Fibroblast of peridontal ligament (primary cell): ENCODE results near the gene ASB5.
A peak's percentile ranks its signal among the peaks of the same experiment; 100 is the strongest.

ENCODE experiments used
- DNase-seq: peaks from one replicate; pipeline ENCODE4 v3.0.0-alpha.2; 2010; ENCODE audit errors: extremely low read depth

Gene ASB5

GRCh38 chr4:176277162-176277904 lies 8.3 kb upstream of the ASB5 start:
- DNase-seq: peak; percentile 82

GRCh38 chr4:176276710-176277109 lies 7.7 kb upstream of the ASB5 start:
- no peak for DNase-seq

GRCh38 chr4:176274441-176274840 lies 5.4 kb upstream of the ASB5 start:
- DNase-seq: peak; percentile 84

GRCh38 chr4:176273736-176274135 lies 4.7 kb upstream of the ASB5 start:
- peak; percentile 49 for DNase-seq

GRCh38 chr4:176272799-176273198 lies 3.8 kb upstream of the ASB5 start:
- no peak for DNase-seq

- DNase-seq: peak; percentile 69
Observed at GRCh38 chr4:176271749-176272148, 2.7 kb upstream of the ASB5 start.

GRCh38 chr4:176270669-176271068 lies 1.6 kb upstream of the ASB5 start:
- peak; percentile 98 for DNase-seq

- no peak for DNase-seq
Observed at GRCh38 chr4:176266026-176266425, 3.0 kb downstream of the ASB5 start.

- no peak for DNase-seq
Observed at GRCh38 chr4:176262243-176262642, 6.8 kb downstream of the ASB5 start.

GRCh38 chr4:176261481-176261880 lies 7.5 kb downstream of the ASB5 start:
- DNase-seq: peak; percentile 45

- no peak for DNase-seq
Observed at GRCh38 chr4:176261018-176261417, 8.0 kb downstream of the ASB5 start.

GRCh38 chr4:176259330-176260090 lies 9.5 kb downstream of the ASB5 start:
- DNase-seq: peak; percentile 78

- no peak for DNase-seq
Observed at GRCh38 chr4:176258135-176258534, 10.9 kb downstream of the ASB5 start.

GRCh38 chr4:176256921-176257320 lies 12.1 kb downstream of the ASB5 start:
- peak; percentile 19 for DNase-seq

- no peak for DNase-seq
Observed at GRCh38 chr4:176242764-176243347, 26.2 kb downstream of the ASB5 start.

- no peak for DNase-seq
Observed at GRCh38 chr4:176241703-176242102, 27.3 kb downstream of the ASB5 start.

GRCh38 chr4:176238826-176239225 lies 30.2 kb downstream of the ASB5 start:
- DNase-seq: peak; percentile 33

- peak; percentile 98 for DNase-seq
Observed at GRCh38 chr4:176238157-176238610, 30.8 kb downstream of the ASB5 start.

- DNase-seq: peak; percentile 30
Observed at GRCh38 chr4:176236946-176237345, 32.1 kb downstream of the ASB5 start.

- DNase-seq: peak; percentile 8
Observed at GRCh38 chr4:176230836-176231235, 38.2 kb downstream of the ASB5 start.

GRCh38 chr4:176229645-176230044 lies 39.4 kb downstream of the ASB5 start:
- DNase-seq: no peak

- DNase-seq: peak; percentile 28
Observed at GRCh38 chr4:176226736-176227135, 42.3 kb downstream of the ASB5 start.

GRCh38 chr4:176223561-176223960 lies 45.5 kb downstream of the ASB5 start:
- no peak for DNase-seq
